Astrocyte of the cerebellum (primary cell): ENCODE measurements around the gene CRLF1.

Experiments
- DNase-seq: peaks from one replicate; pipeline ENCODE4 v3.0.0-alpha.2; 2011; ENCODE audit warnings: low read depth
- H3K4me3 ChIP-seq: 2 replicates; pipeline ENCODE4 v1.5.1; 2011; ENCODE audit warnings: mild to moderate bottlenecking, low read depth, low read length, moderate library complexity
- in situ Hi-C: cut with HindIII; loops from 2 replicates; pipeline ENCODE4 v1.10.0; 2017; ENCODE audit warnings: low sequenced_read_pairs
- TF ChIP-seq, protein P1 (sequence below): IDR thresholded peaks from 2 replicates; pipeline ENCODE4 v1.5.1; 2012; ENCODE audit warnings: low read length, low read depth, moderate library complexity, mild to moderate bottlenecking; ENCODE audit errors: missing control alignments

Gene CRLF1, protein sequence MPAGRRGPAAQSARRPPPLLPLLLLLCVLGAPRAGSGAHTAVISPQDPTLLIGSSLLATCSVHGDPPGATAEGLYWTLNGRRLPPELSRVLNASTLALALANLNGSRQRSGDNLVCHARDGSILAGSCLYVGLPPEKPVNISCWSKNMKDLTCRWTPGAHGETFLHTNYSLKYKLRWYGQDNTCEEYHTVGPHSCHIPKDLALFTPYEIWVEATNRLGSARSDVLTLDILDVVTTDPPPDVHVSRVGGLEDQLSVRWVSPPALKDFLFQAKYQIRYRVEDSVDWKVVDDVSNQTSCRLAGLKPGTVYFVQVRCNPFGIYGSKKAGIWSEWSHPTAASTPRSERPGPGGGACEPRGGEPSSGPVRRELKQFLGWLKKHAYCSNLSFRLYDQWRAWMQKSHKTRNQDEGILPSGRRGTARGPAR

DNA sequence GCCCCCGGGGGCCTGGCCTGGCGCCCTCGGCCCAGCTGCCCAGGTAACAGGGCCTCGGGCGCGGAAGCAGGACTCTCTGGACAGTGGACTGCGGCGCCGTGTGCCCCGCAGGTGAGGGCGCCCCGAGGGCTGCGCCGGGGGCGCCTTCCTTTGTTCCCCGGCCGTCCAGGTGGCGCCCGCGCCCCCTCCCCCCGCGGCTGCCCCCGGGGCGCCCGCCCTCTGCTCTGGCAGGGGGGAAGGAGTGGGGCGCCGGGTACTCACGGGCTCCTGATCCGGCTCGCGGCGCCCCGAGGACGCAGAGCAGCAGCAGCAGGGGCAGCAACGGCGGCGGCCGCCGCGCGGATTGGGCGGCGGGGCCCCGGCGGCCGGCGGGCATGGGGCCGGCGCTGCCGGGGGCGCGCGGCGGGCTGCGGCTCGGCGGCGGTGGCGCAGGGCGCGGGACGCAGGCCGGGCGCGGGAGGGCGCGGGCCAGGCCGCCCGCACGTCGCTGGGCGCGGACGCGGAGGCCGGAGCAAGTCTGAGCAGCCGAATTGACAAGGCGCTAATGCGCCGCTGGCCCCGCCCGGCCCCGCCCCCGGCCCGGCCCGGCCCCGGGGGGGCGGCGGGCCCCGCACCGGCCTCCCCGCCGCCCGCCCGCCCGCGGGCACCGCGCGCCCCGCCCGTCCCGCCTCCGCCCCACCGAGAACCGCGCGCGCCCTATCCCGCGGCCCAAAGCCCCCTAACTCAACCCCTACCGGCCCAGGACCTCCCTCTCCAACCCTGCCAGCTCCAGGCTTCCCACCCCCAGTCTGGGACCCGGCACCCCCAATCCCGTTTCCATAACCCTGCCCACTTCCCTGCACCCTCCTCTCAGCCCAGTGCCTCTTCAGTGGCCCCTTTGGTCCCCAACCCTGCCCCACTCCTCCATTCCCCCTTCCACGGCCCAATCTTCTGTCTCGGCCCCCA, at the start of gene CRLF1:
Gene CRLF1 (minus strand): TSS at position 519 of the 945 bp plus-strand sequence. CDS start 143 bp downstream, at position 376.
- TF ChIP-seq, protein P1, sequence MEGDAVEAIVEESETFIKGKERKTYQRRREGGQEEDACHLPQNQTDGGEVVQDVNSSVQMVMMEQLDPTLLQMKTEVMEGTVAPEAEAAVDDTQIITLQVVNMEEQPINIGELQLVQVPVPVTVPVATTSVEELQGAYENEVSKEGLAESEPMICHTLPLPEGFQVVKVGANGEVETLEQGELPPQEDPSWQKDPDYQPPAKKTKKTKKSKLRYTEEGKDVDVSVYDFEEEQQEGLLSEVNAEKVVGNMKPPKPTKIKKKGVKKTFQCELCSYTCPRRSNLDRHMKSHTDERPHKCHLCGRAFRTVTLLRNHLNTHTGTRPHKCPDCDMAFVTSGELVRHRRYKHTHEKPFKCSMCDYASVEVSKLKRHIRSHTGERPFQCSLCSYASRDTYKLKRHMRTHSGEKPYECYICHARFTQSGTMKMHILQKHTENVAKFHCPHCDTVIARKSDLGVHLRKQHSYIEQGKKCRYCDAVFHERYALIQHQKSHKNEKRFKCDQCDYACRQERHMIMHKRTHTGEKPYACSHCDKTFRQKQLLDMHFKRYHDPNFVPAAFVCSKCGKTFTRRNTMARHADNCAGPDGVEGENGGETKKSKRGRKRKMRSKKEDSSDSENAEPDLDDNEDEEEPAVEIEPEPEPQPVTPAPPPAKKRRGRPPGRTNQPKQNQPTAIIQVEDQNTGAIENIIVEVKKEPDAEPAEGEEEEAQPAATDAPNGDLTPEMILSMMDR = no peak
- in situ Hi-C loops = no loop called here
- no peak within 1 kb of the TSS for H3K4me3 ChIP-seq
- no peak for DNase-seq

DNA sequence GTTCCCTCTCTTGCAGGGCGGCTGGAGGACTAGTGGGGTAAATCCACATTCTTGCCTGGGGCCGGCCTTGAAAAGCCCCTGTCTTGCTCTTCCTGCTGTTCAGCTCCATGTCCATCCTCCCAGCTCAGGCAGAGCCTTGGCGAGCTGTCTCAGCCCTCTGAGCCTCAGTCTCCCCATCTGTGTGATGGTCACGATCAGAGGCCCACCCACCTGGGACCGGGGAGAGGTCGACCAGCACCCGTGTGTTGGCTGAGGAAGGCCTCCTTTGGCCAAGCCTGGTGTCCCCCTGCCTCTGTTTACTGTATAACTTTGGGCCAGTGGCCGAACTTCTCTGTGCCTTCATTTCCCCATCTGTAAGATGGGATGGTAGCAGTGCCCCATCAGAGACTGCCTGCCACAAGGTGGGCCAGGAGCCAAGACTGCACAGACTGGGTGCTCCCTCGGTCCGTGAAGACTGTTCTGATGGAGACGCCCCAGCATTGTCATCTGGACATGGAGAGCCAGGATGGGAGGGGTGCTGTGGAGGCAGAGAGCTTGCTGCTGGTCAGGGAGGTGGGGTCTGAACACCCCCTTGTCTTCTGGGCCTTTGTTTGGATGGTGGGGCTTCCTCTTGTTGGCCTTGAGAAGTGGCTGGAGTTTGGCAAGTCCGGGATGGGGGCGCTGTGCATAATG, 48.7 kb upstream of the CRLF1 start:
- DNase-seq = no peak
- in situ Hi-C loops = no loop called here
- TF ChIP-seq, protein P1 = no peak
- H3K4me3 ChIP-seq = no peak overlapping the region

DNA sequence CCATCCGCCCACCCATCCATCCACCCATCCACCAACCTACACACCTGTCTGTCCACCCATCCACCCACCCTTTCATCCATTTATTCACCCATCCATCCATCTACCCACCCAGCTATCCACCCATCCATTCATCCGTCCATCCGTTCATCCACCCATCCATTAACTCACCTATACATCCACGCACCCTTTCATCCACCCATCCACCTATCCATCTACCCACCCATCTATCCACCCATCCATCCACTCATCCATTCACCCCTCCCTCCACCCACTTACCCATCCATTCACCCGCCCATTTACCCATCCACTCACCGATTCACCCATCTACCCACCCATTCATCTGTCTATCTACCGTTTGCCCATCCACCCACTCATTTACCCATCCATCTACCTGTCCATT, 47.9 kb upstream of the CRLF1 start:
- in situ Hi-C loops = no loop called here
- DNase-seq = no peak
- H3K4me3 ChIP-seq = no peak overlapping the region
- TF ChIP-seq, protein P1 = no peak

DNA sequence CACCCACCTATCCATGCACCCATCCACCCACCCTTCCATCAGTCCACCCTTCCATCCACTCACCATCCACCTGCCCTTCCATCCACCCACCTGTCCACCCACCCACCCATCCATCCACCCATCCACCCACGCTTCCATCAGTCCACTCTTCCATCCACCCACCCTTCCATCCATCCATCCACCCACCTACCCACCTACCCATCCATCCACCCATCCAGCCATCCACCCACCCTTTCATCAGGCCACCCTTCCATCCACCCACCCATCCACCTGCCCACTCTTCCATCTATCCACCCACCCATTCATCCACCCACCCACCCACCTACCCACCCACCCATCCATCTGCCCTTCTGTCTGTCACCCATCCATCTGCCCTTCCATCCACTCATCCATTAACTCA, 47.3 kb upstream of the CRLF1 start:
- TF ChIP-seq, protein P1 = no peak
- in situ Hi-C loops = no loop called here
- no peak overlapping the region for H3K4me3 ChIP-seq
- DNase-seq = no peak

DNA sequence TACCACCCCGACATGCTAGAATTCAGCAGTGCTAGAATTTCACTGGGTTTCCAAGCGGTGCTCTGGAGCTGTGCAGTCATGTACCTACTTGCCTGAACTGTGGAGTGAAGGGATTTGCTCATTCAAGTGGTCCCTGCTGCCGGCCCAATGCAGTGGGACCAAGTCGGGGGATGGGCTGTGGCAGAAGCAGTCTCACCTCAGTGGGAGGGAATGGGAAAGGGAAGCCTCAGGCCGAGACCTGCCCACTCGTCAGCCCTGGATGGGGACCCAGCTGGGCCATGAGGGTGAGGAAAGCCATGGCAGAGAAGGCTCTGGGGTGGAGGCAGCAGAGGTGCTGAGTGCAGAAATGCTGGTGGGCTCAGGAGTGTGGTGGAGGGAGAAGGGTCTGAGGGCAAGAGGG, 45.1 kb upstream of the CRLF1 start:
- TF ChIP-seq, protein P1 = no peak
- in situ Hi-C loops = no loop called here

DNA sequence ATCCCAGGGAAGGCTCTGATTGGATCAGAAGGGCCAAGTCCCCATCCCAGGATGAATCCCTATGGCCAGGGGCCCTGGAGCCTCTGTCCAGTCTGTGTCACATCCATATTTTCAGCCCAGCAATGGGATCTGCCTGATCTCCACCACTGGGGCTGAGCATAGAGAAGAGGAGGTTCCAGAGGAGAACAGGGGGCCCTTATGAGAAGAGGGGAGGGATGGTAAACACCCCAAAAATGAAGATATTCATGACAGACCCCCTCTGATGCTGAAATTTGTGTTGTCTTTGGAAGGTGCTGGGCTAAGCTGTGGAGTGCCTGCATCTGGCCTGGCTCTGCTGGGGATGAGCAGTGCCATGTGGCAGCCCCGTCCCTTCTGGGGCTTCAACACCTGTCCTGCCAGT, 44.7 kb upstream of the CRLF1 start:
- in situ Hi-C loops = no loop called here
- DNase-seq = no peak
- TF ChIP-seq, protein P1 = no peak
- H3K4me3 ChIP-seq = no peak overlapping the region

More for the DNA sequence above, 45.1 kb upstream of the CRLF1 start:
- H3K4me3 ChIP-seq = no peak overlapping the region
- DNase-seq = no peak
